Measurements from ENCODE around the gene ACSM6.

- no peak for TF ChIP-seq CTCF (IDR thresholded peaks at IDR 0.05)
- no peak for TF ChIP-seq POLR2A (IDR thresholded peaks at IDR 0.05; ENCODE audit: low read depth)
- no peak for TF ChIP-seq EP300 (IDR thresholded peaks at IDR 0.05)
- TF ChIP-seq POLR2AphosphoS5 (IDR thresholded peaks at IDR 0.05): no peak
These were observed 26.5 kb downstream of the ACSM6 start for GRCh38 chr10:95220539-95220938.
